HepG2 (cell line): Measurements from ENCODE around the gene SERTAD3. TPM values are rescaled to one million over a fixed set of nuclear protein-coding genes. Genes with fewer than 3 reads are reported as not detected.

ENCODE experiments used
- AHR ChIP-seq: IDR thresholded peaks from 2 replicates; pipeline ENCODE4 v1.6.1; 2018; ENCODE audit warnings: missing genetic modification reagents, missing compliant biosample characterization
- ARNT2 ChIP-seq: sonication (generic); formaldehyde crosslinking; IDR thresholded peaks from 2 replicates; pipeline ENCODE4 v1.8.0; 2022; ENCODE audit warnings: mild to moderate bottlenecking, low read depth, missing genetic modification reagents, moderate library complexity
- ATAD3A ChIP-seq: sonication (generic); formaldehyde crosslinking; IDR thresholded peaks from 2 replicates; pipeline ENCODE4 v1.4.0; 2020; ENCODE audit warnings: missing genetic modification reagents
- CBX5 ChIP-seq: sonication (generic); formaldehyde crosslinking; IDR thresholded peaks from 2 replicates; pipeline ENCODE4 v1.4.0; 2020; ENCODE audit warnings: missing genetic modification reagents, borderline replicate concordance
- FOXJ3 ChIP-seq: sonication (generic); formaldehyde crosslinking; IDR thresholded peaks from 2 replicates; pipeline ENCODE4 v1.4.0; 2020; ENCODE audit warnings: missing genetic modification reagents, mild to moderate bottlenecking, borderline replicate concordance
- GTF2F1 ChIP-seq: fragments of 150-350 bp; IDR thresholded peaks from 2 replicates; pipeline ENCODE4 v1.6.1; 2014; ENCODE audit warnings: low read length
- HDAC1 ChIP-seq: sonication (generic); formaldehyde crosslinking; IDR thresholded peaks from 2 replicates; pipeline ENCODE4 v1.5.1; 2020; ENCODE audit warnings: mild to moderate bottlenecking, missing genetic modification reagents
- HOXA7 ChIP-seq: sonication (generic); formaldehyde crosslinking; IDR thresholded peaks from 2 replicates; pipeline ENCODE4 v1.8.1; 2022; ENCODE audit warnings: mild to moderate bottlenecking, missing genetic modification reagents, moderate library complexity
- JARID2 ChIP-seq: sonication (generic); formaldehyde crosslinking; IDR thresholded peaks from 2 replicates; pipeline ENCODE4 v1.8.1; 2023; ENCODE audit warnings: missing genetic modification reagents, inconsistent platforms; ENCODE audit not compliant: insufficient replicate concordance
- KLF9 ChIP-seq: IDR thresholded peaks from 2 replicates; pipeline ENCODE4 v1.6.1; 2016; ENCODE audit warnings: low read depth
- MIER2 ChIP-seq: IDR thresholded peaks from 2 replicates; pipeline ENCODE4 v1.6.1; 2016; ENCODE audit warnings: missing biosample characterization, missing genetic modification reagents
- MYC ChIP-seq: sonication (generic); formaldehyde crosslinking; IDR thresholded peaks from 2 replicates; pipeline ENCODE4 v1.9.0; 2021; ENCODE audit warnings: missing genetic modification reagents, borderline replicate concordance
- NFATC3 ChIP-seq: sonication (generic); formaldehyde crosslinking; IDR thresholded peaks from 2 replicates; pipeline ENCODE4 v1.5.1; 2020; ENCODE audit warnings: mild to moderate bottlenecking, missing genetic modification reagents
- NFE2L1 ChIP-seq: sonication (generic); formaldehyde crosslinking; IDR thresholded peaks from 2 replicates; pipeline ENCODE4 v1.4.0; 2020; ENCODE audit warnings: missing genetic modification reagents, mild to moderate bottlenecking, borderline replicate concordance
- RBFOX2 ChIP-seq: fragments of 200-400 bp; formaldehyde crosslinking; IDR thresholded peaks from 2 replicates; pipeline ENCODE4 v1.6.1; 2017; ENCODE audit warnings: low read depth, mild to moderate bottlenecking, low read length
- SIN3B ChIP-seq: fragments of 150-350 bp; IDR thresholded peaks from 2 replicates; pipeline ENCODE4 v1.6.1; 2014; ENCODE audit warnings: low read length
- SOX5 ChIP-seq: IDR thresholded peaks from 2 replicates; pipeline ENCODE4 v1.6.1; 2016; ENCODE audit warnings: borderline replicate concordance
- ZBTB42 ChIP-seq: sonication (generic); formaldehyde crosslinking; IDR thresholded peaks from 2 replicates; pipeline ENCODE4 v1.5.0; 2020; ENCODE audit warnings: mild to moderate bottlenecking, missing genetic modification reagents
- ZFP62 ChIP-seq: sonication (generic); formaldehyde crosslinking; IDR thresholded peaks from 2 replicates; pipeline ENCODE4 v1.4.0; 2020; ENCODE audit warnings: missing genetic modification reagents
- ZNF468 ChIP-seq: sonication (generic); formaldehyde crosslinking; IDR thresholded peaks from 2 replicates; pipeline ENCODE4 v1.8.0; 2022; ENCODE audit warnings: mild to moderate bottlenecking, moderate library complexity, missing genetic modification reagents
- ZNF562 ChIP-seq: sonication (generic); formaldehyde crosslinking; IDR thresholded peaks from 2 replicates; pipeline ENCODE4 v1.8.0; 2022; ENCODE audit warnings: missing genetic modification reagents, borderline replicate concordance
- ZNF607 ChIP-seq: sonication (generic); formaldehyde crosslinking; IDR thresholded peaks from 2 replicates; pipeline ENCODE4 v1.5.1; 2020; ENCODE audit warnings: missing genetic modification reagents, mild to moderate bottlenecking, borderline replicate concordance
- ZSCAN29 ChIP-seq: sonication (generic); formaldehyde crosslinking; conservative IDR thresholded peaks from 2 replicates; pipeline ENCODE4 v1.4.0; 2020; ENCODE audit warnings: mild to moderate bottlenecking, missing genetic modification reagents
- polyA plus RNA-seq, 8 experiments: library from polyadenylated mRNA; depleted of rRNA in 3 of 8; stranded (reverse) in 7 of 8; unstranded in 1 of 8; fragments of >200 nt; fragmentation: Illumina TruSeq in 4 of 8; extraction: Trizol in 4 of 8; gene quantifications; 2 replicates each; pipeline versions ENCODE4 v1.2.1 to v1.2.3, GENCODE V29; 2011 to 2016; ENCODE audit warnings: low read depth in 4 of 8, missing spikeins in 1 of 8, mixed read lengths in 1 of 8; ENCODE audit not compliant: insufficient read depth in 1 of 8
- total RNA-seq, 5 experiments: library from RNA; depleted of rRNA; stranded (reverse); fragments of >200 nt; fragmentation: Illumina TruSeq; extraction: Trizol; gene quantifications; 2 replicates each; pipeline ENCODE4 v1.2.3, GENCODE V29; 2016; ENCODE audit warnings: low read depth in 1 of 5
- TF ChIP-seq, protein P1 (sequence below): sonication (generic); formaldehyde crosslinking; IDR thresholded peaks from 2 replicates; pipeline ENCODE4 v1.5.0; 2020; ENCODE audit warnings: mild to moderate bottlenecking, missing genetic modification reagents
- TF ChIP-seq, protein P2 (sequence below): IDR thresholded peaks from 2 replicates; pipeline ENCODE4 v1.6.1; 2016; ENCODE audit warnings: mild to moderate bottlenecking, missing biosample characterization, missing genetic modification reagents
- TF ChIP-seq, protein P3 (sequence below): sonication (generic); formaldehyde crosslinking; IDR thresholded peaks from 2 replicates; pipeline ENCODE4 v1.9.0; 2021; ENCODE audit warnings: missing genetic modification reagents, borderline replicate concordance

Gene SERTAD3
- total and polyA plus RNA-seq, 2 of the 13 experiments (the other 11 are each of a cell fraction or from before 2014, with no cell fraction given) = 9.6 to 16.9 TPM

GRCh38 chr19:40420766-40421765, 23.1 kb downstream of the SERTAD3 start (continued):
- TF ChIP-seq FOXJ3 (CRISPR knock-in tag) (no peak), KLF9 (CRISPR knock-in tag) (no peak), HOXA7 (no peak), ATAD3A (no peak), JARID2 (peak; percentile 26), AHR (peak; percentile 15; the same call in 1 of the 2 replicates), NFE2L1 (CRISPR knock-in tag) (no peak), NFATC3 (CRISPR knock-in tag) (no peak; the same call in 1 of the 2 replicates), SIN3B (no peak), RBFOX2 (peak; percentile 98), CBX5 (CRISPR knock-in tag) (no peak; the same call in 1 of the 2 replicates), ZNF468 (CRISPR knock-in tag) (0 out of 2 replicates have a peak, but pooled peaks have one; percentile 65), HDAC1 (peak; percentile 89), GTF2F1 (no peak), ZBTB42 (CRISPR knock-in tag) (no peak; the same call in 1 of the 2 replicates), ARNT2 (CRISPR knock-in tag) (peak; percentile 93), ZNF562 (no peak), ZNF607 (CRISPR knock-in tag) (peak; percentile 67; the same call in 1 of the 2 replicates), SOX5 (CRISPR knock-in tag) (peak; percentile 63; the same call in 1 of the 2 replicates), ZFP62 (CRISPR knock-in tag) (no peak), MIER2 (peak; percentile 33; the same call in 1 of the 2 replicates), ZSCAN29 (CRISPR knock-in tag) (no peak), MYC (CRISPR knock-in tag) (peak; percentile 88)
- TF ChIP-seq, protein P1, sequence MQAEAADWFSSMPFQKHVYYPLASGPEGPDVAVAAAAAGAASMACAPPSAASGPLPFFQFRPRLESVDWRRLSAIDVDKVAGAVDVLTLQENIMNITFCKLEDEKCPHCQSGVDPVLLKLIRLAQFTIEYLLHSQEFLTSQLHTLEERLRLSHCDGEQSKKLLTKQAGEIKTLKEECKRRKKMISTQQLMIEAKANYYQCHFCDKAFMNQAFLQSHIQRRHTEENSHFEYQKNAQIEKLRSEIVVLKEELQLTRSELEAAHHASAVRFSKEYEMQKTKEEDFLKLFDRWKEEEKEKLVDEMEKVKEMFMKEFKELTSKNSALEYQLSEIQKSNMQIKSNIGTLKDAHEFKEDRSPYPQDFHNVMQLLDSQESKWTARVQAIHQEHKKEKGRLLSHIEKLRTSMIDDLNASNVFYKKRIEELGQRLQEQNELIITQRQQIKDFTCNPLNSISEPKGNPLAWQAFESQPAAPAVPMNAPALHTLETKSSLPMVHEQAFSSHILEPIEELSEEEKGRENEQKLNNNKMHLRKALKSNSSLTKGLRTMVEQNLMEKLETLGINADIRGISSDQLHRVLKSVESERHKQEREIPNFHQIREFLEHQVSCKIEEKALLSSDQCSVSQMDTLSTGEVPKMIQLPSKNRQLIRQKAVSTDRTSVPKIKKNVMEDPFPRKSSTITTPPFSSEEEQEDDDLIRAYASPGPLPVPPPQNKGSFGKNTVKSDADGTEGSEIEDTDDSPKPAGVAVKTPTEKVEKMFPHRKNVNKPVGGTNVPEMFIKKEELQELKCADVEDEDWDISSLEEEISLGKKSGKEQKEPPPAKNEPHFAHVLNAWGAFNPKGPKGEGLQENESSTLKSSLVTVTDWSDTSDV = peak; percentile 75; the same call in 1 of the 2 replicates
- TF ChIP-seq, protein P2, sequence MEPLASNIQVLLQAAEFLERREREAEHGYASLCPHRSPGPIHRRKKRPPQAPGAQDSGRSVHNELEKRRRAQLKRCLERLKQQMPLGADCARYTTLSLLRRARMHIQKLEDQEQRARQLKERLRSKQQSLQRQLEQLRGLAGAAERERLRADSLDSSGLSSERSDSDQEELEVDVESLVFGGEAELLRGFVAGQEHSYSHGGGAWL = peak; percentile 19; the same call in 1 of the 2 replicates
- TF ChIP-seq, protein P3, sequence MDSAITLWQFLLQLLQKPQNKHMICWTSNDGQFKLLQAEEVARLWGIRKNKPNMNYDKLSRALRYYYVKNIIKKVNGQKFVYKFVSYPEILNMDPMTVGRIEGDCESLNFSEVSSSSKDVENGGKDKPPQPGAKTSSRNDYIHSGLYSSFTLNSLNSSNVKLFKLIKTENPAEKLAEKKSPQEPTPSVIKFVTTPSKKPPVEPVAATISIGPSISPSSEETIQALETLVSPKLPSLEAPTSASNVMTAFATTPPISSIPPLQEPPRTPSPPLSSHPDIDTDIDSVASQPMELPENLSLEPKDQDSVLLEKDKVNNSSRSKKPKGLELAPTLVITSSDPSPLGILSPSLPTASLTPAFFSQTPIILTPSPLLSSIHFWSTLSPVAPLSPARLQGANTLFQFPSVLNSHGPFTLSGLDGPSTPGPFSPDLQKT = peak; percentile 90; the same call in 1 of the 2 replicates
